NCI-H128 (cell line): ENCODE results near the gene KIF2C.
"Not testable (repeated sequence)": the region's sequence is repeated elsewhere in the genome, so short reads cannot be mapped to it uniquely, and the experiment has no call there.

Source experiments
- DNase-seq: peaks from one replicate; lab custom pipeline; 2025; ENCODE audit not compliant: unreplicated experiment; lab: John Stamatoyannopoulos, UW

Gene KIF2C

DNA sequence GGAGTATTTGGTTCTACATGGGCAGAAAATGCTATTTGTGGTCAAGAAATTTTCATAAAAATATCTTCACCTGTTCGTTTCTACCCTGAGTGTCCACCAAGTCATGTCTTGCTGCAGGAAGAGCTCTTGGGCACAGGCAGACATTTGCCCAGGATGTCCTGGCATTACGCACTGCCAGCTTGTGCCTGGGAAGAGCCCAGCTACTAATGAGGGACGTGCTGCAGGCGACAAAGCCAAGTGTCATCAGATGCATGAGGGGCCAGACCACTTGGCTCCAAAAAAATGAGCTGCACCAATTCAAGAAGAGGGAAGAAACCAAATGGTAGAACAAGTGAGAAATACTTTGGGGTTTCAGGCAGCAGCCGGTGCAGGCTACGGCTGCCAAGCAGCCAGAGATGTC is 21.5 kb upstream of the KIF2C start:
- DNase-seq: no peak

DNA sequence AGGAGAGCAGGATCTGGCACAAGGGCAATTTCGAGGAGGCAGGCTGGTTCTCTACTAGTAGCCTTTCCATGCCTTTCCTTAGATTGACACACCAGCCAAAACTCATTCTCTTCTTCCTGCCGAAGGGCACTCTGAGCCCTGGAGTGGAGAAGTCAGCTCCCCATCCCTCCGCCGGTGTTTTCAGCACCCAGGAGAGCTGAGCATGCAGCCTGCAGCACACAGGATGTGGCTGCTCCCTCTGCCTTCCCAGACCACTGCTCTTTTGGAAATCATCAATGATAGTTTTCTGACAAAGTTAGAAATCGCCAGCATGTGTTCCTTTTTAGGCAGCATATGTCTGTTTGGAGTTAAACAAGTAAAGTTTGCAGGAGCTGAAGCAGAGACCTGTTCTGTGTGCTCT is 20.3 kb upstream of the KIF2C start:
- no peak for DNase-seq

DNA sequence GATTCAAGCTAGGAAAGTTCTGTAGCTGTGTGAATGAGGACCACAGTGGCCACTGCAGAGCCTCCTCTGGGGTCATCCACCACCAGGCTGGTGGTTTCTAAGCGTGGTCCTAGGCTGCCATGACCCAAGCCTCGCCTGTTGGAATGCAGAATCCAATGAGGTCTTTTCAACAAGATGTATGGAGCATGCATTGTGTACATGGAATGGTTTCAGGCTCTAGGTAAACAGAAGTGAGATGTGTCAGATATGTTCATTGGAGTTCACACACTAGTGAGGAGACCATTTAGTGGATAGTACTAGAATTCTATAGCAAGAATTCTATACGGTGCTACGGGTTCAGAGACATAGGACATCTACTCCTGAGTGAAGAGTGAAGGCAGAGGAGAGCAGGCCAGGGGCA is 19.4 kb upstream of the KIF2C start:
- DNase-seq: no peak

DNA sequence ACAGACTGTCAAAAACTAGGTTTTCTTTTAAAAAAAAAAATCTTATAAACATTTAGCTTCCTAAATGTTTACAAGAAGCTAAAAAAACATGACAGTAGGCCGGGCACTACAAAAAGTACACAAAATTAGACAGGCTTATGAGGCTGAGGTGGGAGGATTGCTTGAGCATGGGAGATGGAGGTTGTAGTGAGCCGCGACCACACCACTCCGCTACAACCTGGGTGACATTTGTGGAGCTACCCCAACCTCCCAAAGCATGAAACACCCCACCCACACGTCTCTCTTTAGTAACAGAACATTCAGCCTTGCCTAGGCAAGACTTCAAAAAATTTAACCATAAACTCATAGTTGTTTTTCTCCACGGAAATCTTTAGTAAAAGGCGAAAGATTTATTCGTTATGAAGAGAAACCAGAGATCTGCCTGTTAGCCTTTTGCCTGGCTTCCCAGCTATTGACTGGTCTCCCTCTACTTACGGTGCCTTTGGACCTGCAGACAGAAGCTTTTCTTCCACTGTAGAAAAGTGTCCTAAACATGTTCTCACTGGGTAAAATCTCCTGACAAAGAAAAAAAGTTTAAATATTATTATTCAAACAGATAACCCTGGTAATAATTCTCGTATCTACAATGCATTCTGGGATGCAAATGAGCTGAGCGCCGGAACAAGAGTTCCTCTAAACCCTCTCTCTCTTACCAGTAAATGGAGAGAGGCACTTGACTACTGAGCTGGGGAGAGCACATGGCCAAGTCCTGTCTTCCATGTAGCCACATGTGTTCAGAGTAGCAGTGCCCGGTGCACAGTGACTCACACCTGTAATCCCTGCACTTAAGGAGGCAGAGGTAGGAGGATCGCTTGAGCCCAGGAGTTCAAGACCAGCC is 17.9 kb upstream of the KIF2C start:
- no peak for DNase-seq

DNA sequence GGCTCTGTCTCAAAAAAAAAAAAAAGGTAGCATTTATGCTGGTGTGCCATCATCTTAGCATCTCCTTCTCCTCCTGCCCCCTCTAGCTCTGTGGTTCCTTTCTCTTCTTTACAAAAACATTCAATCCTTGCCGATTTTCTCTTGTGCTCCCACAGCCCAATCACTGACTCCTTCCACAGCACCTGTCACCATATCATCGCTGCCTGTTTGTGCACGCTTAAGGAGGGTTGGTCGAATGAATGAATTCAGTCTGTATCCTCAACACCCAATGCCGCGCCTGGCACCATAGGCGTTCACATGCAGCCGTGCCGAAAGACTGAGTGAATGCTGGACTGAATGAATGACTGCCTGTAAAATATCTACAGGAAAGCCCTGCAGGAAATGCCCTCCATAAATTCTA is 16.6 kb upstream of the KIF2C start:
- no peak for DNase-seq

DNA sequence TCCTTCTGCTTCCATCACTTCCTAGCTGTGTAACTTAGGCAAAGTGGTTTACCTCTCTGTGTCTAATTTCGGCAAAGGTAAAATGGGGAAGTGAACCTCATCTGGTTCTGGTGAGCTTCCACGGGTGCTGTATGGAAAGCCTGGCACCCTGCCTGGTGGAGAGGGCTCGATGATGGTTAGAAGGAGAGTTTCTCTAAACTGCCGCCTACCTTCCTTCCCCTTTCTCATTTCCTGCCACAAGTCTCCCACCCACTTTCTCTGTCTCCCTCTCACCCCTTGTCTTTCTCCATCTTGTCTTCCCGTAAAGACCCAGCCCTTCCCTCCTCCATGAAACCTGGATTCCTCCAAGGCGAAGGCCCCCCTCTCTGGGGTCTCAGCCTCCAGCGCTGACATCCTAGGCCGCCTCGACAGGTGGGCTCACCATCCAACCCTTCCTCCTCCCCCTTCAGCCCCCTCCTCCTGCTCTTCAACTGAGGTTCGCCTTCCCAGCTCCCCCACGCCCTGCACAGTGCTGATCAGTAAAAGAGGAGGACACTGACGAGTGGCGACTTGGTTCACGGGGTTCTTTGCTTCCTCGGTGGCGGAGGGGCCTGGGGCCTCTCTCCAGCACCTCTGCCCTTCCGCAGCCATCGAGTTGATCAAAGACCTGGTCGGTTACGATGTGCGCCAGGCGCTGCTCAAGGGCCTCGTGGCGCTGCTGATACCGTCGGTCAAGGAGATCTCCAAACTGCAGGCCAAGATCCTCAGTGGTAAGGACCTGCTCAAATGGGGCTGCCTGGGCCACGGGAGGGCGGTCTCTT is 15.9 kb upstream of the KIF2C start:
- no peak for DNase-seq

DNA sequence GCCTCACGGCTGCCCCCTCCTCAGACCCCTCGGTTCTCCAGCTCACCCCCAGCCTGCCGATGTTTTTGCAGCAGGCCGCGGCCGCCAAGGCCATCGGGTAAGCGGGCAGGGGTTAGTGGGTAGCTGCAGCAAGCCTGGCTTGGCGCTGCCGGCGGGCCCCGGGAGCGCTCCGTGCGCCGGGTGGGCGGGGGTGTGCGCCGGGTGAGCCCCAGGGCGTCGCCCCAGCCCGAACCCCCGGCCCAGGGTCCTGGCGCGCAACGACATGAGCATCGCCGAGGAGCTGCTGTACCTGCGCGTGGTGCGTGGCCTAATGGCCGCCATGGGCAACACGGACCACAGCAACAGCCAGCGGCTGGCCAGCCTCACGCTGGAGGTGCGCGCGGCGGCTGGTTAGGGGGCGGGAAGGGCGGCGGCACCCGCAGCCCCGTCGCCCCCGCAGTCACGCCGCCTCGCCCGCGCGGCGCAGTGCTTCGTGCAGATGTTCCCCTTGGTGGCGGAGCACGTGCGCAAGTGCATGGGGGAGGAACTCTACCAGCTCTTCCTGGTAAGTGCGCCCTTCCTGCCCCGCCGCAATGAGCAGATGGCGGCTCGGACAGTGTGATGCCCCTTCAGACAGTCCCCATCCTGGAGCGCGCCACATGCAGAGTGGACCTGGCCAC is 15.2 kb upstream of the KIF2C start:
- no peak for DNase-seq

DNA sequence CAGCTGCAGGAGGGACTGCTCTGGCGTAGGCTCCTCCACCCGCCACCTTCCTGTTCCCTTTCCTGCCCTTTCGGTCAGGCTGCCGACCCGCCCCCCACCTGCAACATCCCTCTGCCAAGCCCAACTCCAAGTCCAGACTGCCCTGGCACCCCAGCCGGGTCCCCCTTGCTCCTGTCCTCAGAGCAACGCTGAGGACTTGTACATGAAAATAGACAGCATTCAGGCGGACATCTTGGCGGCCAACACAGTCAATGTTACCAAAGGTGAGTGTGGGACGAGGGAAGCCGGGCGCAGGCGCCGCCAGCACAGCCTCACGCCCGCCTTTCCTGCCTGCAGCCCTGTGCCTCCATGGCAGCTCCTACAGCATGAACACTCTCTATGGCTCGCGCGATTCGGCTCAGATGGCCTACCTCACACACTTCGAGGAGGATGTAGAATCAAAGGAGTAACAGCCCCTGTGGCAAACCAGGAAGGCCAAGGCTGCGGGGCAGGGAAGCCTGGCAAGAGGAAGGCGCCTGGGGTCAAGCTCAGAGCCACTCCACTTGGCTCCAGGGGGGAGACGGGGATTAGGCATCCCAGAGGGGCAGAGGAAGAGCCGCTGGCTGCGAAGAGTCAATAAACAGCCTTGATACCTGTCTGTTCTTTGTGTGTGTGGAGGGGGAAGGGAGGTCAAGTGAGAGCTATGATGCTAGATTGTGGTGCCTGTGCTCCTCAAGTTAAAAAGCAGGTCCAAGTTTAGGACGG is 14.5 kb upstream of the KIF2C start:
- no peak for DNase-seq

DNA sequence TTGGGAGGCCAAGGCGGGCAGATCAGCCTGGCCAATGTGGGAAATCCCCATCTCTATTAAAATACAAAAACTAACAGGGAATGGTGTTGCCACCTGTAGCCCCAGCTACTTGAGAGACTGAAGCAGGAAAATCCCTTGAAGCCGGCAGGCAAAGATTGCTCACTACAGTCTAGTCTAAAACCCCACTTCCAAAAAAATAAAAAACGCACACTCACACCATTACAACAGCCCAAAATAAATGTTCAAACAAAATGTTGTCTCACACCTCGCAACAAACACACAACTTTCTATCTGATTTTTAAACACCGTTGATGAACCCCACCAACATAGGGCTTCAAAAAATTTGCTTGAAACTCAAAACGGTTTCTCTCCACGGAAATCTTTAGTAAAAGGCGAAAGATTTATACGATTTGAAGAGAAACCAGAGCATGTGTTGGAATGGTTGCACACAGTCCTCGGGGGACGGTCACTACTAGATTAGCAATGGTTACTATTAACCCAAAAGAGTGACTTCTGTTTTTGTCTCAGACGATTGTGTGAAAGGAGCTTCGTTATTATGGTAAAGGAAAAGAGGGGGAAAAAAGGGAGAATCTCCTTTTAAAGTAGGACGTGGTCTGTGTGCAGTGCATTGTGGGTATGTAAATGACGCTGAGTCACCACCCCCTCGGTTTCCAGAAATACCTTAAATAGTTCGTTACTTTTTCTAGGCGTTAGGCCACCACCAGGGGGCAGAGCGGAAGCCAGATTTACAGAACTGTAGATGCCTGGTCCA is 8.7 kb upstream of the KIF2C start, which contains the start of gene RNU5D-1:
RNU5D-1 (minus strand) TSS at position 430 of the 772 bp plus-strand sequence.
- peak; percentile 90 for DNase-seq

DNA sequence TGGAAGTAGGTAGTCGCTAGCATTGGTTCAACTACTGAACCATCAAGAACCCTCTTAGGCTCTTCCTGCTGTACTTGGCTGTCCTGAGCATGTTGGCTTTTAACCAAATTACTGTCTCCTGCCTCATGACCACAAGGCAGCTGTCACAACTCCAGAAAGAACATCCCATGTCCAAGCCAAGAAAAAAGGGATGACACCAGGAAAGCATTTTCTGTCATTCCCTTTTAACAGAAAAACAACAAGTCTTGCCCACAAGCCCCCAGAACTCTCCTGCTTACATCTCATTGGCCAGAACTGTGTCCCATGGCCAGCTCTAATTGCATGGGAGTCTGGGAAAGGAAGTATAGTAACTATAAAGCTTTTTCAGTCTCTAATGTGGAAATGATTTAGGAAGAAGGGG is 6.3 kb upstream of the KIF2C start:
- no peak for DNase-seq

DNA sequence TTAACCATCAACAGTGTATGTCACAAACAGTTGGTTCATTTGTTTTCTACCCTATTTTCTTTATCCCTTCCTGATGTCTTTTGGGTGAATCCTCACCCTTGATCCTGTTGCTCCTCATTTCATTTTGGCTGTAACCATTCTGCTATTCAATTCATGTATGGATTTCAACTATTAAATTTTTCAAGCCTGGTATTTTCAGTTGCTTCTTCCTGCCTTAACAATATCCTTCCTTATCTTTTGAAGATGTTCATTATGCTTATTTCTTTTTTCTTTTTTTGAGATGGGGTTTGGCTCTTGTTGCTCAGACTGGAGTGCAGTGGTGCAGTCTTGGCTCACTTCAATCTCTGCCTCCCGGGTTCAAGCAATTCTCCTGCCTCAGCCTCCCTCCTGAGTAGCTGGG is 5.9 kb upstream of the KIF2C start:
- no peak for DNase-seq

DNA sequence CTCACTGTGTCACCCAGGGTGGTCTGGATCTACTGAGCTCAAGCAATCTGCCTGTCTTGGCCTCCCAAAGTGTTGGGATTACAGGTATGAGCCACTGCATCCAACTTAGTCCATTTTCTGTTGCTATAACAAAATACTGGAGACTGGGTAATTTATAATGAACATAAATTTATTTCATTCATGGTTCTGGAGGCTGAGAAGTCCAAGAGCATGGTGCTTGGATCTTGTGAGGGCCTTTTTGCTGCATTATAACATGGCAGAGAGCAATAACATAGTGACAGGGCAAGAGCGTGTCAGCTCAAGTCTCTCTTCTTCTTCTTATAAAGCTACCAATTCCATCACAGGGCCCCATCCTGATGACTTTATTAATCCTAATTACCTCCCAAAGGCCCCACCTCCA is 3.6 kb upstream of the KIF2C start:
- no peak for DNase-seq

DNA sequence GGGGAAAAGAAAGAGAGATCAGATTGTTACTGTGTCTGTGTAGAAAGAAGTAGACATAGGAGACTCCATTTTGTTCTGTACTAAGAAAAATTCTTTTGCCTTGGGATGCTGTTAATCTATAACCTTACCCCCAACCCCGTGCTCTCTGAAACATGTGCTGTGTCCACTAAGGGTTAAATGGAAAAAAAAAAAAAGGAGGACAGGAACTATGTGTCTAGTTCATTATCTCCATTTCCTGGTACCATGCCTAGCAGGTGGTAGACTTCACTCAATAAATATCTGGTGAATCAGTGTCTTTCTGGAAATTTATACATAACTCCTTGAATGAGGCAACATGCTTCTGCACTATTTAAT is 707 bp upstream of the KIF2C start:
- DNase-seq: not testable (repeated sequence)

DNA sequence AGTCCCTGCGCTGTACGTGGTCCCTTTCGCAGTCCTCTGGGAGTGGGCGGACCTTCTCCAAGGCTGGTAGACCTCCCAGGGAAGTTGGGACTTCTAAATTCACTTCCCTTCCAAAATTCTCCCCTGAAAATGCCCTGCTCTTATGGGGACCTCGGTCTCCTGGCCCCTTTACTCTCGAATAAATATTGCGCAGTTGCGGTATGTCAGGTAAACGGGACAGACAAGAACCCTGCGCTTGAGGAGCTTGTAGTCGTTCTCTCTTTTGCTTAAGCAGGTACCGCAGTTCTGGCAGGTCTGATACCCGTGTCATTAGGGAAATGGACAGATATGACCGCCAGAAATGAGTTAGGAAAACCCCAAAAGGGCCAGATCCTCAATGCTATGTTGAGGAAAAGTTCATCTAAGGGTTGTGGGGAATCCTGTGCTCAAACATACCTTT is 561 bp downstream of the KIF2C start:
- no peak for DNase-seq

DNA sequence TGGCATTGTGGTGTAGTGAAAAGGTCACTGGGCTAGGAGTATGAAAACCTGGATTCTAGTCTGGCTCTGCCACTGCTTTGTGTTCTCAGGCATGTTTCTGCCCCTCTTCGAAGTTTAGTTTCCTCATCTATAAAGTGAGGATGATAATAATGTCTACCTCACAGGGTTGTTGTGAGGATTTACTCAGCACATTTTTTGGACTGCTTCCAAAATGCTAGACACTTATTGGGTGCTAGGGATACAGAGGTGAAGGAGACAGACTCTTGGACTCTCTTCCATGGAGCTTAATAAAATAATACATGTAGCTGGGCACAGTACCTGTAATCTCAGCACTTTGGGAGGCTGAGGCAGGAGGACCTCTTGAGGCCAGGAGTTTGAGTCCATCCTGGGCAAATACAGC is 3.6 kb downstream of the KIF2C start:
- no peak for DNase-seq

DNA sequence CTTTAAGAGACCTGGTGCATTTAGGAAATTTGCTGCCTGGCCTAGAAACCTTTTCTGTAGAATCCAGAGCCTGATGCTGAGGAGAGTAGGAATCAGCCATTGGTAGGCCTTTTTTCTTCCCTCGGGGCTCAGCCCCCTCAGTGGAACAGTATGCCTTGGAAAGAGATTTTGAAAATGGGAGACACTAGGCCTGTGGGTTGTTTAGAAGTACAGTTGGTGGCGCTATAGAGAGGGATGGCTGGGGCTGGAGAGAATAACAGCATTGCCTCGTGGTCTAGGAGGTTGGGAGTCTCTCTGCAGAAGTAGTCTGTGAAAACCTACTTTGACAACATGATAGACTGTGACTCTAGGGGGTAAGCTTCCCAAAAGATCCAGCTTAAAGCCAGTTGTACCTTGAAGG is 8.2 kb downstream of the KIF2C start:
- DNase-seq: no peak

DNA sequence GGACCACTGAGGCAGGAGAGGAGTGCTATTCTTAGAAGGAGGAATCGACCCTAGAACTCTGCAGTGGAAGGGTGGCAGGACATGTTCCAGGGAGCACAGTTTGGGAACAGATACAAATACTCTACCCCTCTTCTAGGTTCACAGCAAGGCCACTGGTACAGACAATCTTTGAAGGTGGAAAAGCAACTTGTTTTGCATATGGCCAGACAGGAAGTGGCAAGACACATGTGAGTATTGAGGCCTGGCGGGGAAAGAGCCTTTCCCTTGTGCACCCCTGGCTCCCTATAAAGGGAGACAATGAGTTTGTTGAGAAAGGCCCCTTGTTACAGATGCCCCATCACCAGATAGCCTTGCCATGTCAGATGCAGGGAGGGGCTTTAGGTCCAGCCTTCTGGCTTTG is 17.8 kb downstream of the KIF2C start:
- no peak for DNase-seq

DNA sequence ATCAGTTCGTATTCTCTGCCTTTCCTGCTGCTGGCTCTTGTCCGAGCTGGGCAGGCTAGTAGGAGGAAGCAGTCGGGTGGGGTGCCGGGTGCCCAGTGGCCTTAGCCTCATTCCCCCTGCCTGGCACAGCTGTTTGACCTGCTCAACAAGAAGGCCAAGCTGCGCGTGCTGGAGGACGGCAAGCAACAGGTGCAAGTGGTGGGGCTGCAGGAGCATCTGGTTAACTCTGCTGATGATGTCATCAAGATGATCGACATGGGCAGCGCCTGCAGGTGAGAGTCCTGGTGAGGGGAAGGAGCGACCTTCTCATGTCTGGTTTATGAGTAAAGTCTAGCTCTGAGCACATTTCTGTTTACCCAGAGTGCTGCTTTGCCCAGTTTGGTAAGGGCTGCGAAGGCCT is 19.4 kb downstream of the KIF2C start:
- no peak for DNase-seq

DNA sequence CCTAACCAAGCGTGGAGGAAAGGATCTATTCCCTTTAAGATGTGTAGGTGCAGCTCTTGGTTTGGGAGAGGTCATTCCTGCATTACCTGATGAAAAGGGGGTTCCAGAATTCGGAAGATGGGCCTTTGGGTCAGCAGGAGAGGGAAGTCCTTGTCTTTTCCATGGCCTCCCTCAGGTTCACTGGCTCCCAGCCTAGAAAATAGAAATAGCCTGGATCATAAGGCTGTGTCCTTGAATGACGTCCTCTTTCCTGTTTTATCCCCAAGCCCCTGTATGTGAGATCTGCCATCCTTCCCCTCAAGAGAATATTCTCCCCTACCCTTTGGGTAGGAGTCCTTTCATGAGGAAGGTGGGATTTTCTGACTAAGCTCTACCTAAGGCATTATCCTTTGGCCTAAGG is 21.2 kb downstream of the KIF2C start:
- DNase-seq: no peak

DNA sequence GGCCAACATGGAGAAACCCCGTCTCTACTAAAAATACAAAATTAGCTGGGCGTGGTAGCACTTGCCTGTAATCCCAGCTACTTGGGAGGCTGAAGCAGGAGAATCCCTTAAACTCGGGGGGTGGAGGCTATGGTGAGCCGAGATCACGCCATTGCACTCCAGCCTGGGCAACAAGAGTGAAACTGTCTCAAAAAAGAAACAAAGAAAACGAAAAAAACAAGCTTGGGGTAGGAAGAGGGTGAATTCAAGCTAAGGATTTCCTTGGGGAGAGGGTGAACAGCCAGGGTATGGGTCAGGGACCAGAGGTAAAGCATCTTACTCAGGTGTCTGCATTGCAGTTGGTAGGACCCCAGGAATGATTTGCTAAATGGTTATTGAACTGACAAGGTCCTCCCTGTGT is 26.8 kb downstream of the KIF2C start:
- not testable (repeated sequence) for DNase-seq
